ENCODE results near the gene PKD1L1.
"Not testable (repeated sequence)": the region's sequence is repeated elsewhere in the genome, so short reads cannot be mapped to it uniquely, and the experiment has no call there.

Gene PKD1L1

DNA sequence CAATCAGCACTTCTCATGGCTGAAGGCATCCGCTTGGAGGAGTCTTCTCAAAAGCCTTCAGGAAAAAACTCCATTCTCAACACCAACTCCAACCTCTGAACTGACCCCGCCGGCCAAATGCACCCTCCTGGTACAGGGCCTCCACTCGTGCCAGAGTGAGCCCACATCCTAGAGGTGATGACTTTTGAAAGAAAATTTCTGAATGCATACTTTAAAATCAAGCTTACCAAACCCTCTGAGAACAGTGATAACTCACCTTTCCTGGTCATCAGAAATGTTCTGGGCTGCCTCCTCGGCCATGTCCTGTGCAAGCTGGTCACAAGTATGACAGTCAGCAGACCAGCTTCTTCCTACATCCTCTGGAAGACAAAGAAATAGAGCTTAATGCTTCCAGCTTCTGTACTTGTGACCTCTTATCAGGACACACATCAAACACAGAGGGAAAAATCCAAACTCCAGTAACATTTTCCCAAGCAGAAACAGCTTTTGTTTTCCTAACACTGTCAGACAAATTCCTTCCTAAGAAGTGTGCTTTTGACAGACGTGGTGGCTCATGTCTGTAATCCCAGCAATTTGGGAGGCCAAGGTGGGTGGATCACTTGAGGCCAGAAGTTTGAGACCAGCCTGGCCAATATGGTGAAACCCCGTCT is at the start of gene PKD1L1:
TSS of gene PKD1L1 (minus strand) at position 326 of the 650 bp plus-strand sequence. CDS start at position 300, 26 bp downstream.
- DNase-seq: no peak

- DNase-seq: no peak
Measured at GRCh38 chr7:47992446-47992845, 44.2 kb upstream of the PKD1L1 start.

- DNase-seq: peak; percentile 56
Measured at GRCh38 chr7:47991741-47992311, 43.6 kb upstream of the PKD1L1 start.

DNA sequence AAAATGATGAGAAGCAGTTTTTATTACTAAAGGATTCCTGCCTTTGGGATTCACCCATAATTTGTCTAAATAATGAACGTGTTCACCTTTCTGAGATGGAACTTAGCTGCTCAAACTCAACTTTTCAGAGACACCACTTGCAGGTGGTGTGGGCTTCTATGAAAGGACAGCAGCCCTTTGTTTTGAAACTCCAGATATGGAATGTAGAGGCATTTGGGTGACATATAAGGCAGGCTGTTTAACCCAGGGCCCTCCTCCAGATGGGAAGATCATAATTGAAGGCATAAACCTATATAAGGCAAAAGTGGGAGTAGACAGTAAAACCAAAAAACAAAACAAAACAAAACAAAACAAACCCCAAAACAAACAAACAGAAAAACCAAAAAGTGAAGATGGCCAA is 43.0 kb upstream of the PKD1L1 start:
- DNase-seq: no peak

DNA sequence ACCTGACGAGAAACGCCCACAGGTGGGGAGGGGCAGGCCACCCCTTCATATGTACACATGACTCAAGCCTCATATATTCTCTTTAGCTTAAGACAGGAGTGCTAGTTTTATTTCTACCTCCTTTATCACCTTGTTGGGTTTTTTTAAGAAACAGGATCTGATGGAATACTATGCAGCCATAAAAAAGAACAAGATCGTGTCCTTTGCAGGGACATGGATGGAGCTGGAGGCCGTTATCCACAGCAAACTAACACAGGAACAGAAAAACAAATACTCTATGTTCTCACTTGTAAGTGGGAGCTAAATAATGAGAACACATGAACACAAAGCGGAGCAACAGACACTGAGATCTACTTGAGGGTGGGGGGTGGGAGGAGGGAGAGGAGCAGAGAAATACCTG is 42.3 kb upstream of the PKD1L1 start:
- no peak for DNase-seq

DNA sequence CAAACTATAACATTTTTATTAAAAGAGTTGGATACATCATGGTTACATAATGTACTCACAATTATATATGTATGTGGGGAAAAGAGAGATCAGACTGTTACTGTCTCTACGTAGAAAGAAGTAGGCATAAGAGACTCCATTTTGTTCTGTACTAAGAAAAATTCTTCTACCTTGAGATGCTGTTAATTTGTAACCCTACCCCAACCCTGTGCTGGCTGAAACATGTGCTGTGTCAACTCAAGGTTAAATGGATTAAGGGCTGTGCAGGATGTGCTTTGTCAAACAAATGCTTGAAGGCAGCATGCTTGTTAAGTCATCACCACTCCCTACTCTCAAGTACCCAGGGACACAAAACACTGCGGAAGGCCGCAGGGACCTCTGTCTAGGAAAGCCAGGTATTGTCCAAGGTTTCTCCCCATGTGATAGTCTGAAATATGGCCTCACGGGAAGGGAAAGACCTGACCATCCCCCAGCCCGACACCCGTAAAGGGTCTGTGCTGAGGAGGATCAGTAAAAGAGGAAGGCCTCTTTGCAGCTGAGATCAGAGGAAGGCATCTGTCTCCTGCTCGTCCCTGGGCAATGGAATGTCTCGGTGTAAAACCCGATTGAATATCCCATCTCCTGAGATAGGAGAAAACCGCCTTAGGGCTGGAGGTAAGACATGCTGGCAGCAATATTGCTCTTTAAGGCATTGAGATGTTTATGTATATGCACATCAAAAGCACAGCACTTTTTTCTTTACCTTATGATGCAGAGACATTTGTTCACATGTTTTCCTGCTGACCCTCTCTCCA is 41.5 kb upstream of the PKD1L1 start:
- DNase-seq: not testable (repeated sequence)

- DNase-seq: no peak
Measured at GRCh38 chr7:47988496-47989386, 40.5 kb upstream of the PKD1L1 start.

DNA sequence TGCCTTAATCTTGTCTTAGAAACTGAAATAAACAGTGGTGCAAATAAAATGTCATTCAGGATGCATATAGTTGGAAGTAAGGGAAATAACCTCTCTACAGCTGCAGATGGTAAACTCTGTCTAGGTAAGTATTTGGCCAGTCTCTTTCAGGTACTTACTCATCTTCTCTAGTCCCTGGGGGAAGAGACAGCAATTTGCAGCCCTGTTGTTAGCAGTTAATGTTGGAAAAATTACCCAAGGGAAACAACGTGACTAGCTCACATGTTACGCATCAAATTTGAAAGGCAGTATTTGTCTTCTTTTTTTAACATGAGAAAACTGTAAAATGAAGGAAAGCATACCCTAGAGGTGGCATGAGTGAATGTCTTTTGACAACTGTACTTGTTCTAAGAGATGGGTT is 34.3 kb upstream of the PKD1L1 start:
- DNase-seq: no peak

DNA sequence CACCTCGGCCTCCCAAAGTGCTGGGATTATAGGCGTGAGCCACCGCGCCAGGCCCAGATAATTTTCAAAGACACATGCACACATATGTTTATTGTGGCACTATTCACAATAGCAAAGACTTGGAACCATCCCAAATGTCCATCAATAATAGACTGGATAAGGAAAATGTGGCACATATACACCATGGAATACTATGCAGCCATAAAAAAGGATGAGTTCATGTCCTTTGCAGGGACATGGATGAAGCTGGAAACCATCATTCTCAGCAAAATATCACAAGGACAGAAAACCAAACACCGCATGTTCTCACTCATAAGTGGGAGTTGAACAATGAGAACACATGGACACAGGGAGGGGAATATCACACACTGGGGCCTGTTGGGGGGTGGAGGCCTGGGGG is 32.4 kb upstream of the PKD1L1 start:
- not testable (repeated sequence) for DNase-seq

DNA sequence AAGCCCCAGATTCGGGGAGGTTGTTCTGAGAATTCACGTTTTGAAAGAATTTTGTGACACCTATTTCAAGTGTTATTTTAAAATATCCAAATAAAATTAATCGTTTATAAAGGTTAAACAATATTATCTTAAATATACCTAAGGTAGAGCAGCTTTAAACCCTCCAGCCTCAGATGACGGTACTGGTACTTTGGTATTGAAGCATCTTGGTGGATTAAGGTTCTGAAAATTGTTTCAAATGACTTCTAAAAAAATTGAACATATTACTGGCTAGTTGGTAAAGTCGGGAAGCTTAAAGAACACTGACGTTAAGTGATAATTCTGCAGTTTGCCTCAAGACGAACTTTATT is 31.5 kb upstream of the PKD1L1 start:
- no peak for DNase-seq

- peak; percentile 87 for DNase-seq
Measured at GRCh38 chr7:47979145-47979831, 31.0 kb upstream of the PKD1L1 start, which contains the start of gene HUS1. Gene HUS1, minus strand, starts transcription at chr7:47979615. Its CDS starts 96 bp downstream, at chr7:47979519.

DNA sequence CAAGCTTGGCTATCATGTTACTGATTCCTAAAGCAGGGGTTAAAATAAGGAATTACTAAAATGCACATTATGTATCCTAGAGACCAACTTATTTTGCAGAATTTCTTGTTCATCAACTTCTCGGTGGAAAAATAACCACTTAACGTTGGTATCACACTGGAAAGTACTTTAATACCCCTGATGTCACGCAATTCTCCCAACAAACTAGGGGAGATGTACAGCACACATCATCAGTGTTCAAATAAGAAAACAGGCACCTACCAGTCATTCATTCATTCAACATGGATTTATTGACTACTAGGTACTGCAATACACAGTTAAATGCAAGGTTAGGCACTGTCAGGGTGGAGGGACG is 30.5 kb upstream of the PKD1L1 start:
- DNase-seq: peak; percentile 7

DNA sequence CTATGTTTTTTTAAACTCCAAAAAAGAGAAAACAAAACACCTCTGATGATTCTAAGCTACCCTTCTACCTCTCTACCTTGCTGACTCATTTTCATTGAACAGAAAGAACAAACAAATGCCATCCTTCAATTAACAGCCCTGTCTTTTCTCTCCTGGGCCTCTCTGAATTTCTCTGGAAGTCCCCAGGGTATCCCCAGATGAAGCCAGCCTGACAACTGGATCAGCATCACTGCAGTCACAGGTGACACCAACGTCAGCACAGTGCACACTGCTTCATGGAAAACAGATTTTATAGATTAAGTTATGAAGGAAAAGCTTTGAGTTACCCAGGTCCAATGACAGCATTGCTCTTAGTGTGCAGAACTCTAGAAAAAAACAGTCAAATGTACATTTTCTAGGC is 25.5 kb upstream of the PKD1L1 start:
- no peak for DNase-seq

DNA sequence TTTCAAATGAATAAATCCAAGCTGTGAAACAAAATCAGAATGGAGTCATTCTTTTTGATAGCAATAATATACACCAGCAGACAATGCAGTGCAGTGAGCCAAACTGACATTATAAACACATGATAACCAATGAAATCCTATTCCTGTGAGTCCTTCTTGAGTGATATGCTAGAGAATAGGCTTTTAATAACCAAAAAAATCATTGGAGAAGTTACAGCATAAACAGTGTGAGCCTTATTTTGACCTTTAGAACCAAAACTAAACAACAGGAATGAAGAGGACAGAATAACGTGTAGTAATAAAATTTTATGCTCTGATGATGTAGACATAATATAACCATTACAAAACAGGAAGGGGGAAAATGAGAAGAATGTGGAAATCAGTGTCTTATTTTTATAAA is 22.5 kb upstream of the PKD1L1 start:
- no peak for DNase-seq

GRCh38 chr7:47968847-47969774 is 20.8 kb upstream of the PKD1L1 start:
- peak; percentile 47 for DNase-seq

- no peak for DNase-seq
Measured at GRCh38 chr7:47967708-47968107, 19.4 kb upstream of the PKD1L1 start.

- DNase-seq: no peak
Measured at GRCh38 chr7:47967123-47967522, 18.9 kb upstream of the PKD1L1 start.

GRCh38 chr7:47965456-47965855 is 17.2 kb upstream of the PKD1L1 start:
- DNase-seq: no peak

DNA sequence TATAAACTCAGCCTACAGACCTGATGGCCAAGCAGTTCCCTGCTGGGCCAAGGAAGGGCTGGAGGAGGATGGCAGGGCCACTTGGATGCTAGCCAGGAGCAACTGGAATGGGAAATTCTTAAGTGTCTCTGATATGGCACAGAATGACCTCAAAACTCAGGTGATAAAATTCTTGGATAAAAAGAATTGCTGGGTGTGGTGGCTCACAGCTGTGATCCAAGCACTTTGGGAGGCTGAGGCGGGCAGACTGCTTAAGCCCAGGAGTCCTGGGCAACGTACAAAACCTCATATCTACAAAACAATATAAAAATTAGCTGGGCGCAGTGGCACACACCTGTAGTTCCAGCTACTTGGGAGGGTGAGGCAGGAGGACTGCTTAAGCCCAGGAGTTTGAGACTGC is 14.0 kb upstream of the PKD1L1 start:
- DNase-seq: no peak

- no peak for DNase-seq
Measured at GRCh38 chr7:47957156-47957555, 8.9 kb upstream of the PKD1L1 start.

DNA sequence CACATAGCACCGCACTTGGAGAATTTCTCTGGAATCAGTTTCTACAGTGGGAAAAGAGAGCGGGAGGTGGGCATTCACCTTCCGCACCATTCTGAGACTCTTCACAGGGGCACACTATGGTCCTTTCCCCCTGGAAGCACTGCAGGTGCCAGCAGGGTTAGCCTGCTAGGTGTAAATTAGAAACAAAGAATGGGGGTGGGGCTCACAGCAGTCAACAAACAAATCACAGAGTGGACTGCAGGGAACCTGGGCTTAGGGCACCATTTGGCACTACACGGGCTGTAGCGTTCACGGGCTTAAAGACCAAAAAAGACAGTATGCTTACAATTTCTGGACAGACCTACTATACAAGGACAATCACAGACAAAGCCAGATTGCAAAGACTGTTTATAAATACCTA is 8.0 kb upstream of the PKD1L1 start:
- no peak for DNase-seq

Data from NCI-H1105 treated with DMSO at 0.1 percent for 48 hours (cell line).